Skin of body (tissue), 1 donor: ENCODE results near the gene ADAM22. TPM values are rescaled to one million over a fixed set of nuclear protein-coding genes. Genes with fewer than 3 reads are reported as not detected.

Experiments used
- total RNA-seq: library from RNA; depleted of rRNA; stranded (reverse); fragments of >200 nt; gene quantifications from one replicate; pipeline ENCODE4 v1.2.3, GENCODE V29; 2014

ADAM22 gene
- total RNA-seq, 1 donor from 2014 or later, result 18.6 TPM

Other genes starting within 250 kb of the ADAM22 start
- gene SLC25A40, start 57.9 kb upstream of the ADAM22 start, total RNA-seq, result 19.7 TPM
- 11.4 TPM for gene DBF4, start 57.8 kb upstream of the ADAM22 start, total RNA-seq